Spleen (tissue), 11 donors: Measurements from ENCODE around the gene GOLGA3. TPM values are rescaled to one million over a fixed set of nuclear protein-coding genes. Genes with fewer than 3 reads are reported as not detected.

Experiments
- DNase-seq: peaks from one replicate; pipeline ENCODE4 v3.0.0-alpha.2; 2020
- H3K27ac ChIP-seq, 8 donors: fragments of 200-600 bp; sonication (generic) in 7 of 8; 1 replicate in 4 of 8; 2 replicates in 4 of 8; pipeline versions ENCODE4 v1.5.0 to v1.8.0; 2016 to 2021; ENCODE audit warnings: inconsistent platforms in 4 of 8, mild to moderate bottlenecking in 4 of 8, moderate library complexity in 1 of 8
- H3K27me3 ChIP-seq, 7 donors: fragments of 200-600 bp; sonication (generic) in 6 of 7; replicated peaks in 1 of 7; 1 replicate in 4 of 7; 2 replicates in 3 of 7; pipeline versions ENCODE4 v1.5.0 to v1.8.0; 2016 to 2021; ENCODE audit warnings: inconsistent platforms in 3 of 7, mild to moderate bottlenecking in 1 of 7
- H3K36me3 ChIP-seq, 6 donors: fragments of 200-600 bp; sonication (generic) in 5 of 6; 1 replicate in 4 of 6; 2 replicates in 2 of 6; pipeline versions ENCODE4 v1.5.0 to v1.8.0; 2016 to 2021; ENCODE audit warnings: inconsistent platforms in 2 of 6
- H3K4me1 ChIP-seq, 6 donors: fragments of 200-600 bp; sonication (generic) in 5 of 6; 1 replicate in 3 of 6; 2 replicates in 3 of 6; pipeline versions ENCODE4 v1.5.0 to v1.8.0; 2016 to 2021; ENCODE audit warnings: inconsistent platforms in 3 of 6
- H3K4me3 ChIP-seq, 8 donors: fragments of 200-600 bp; sonication (generic) in 7 of 8; 1 replicate in 4 of 8; 2 replicates in 4 of 8; pipeline versions ENCODE4 v1.5.0 to v1.8.0; 2016 to 2021; ENCODE audit warnings: inconsistent platforms in 4 of 8, mild to moderate bottlenecking in 4 of 8, moderate library complexity in 2 of 8
- H3K9me3 ChIP-seq, 8 donors: fragments of 200-600 bp; sonication (generic) in 7 of 8; 1 replicate in 4 of 8; 2 replicates in 4 of 8; pipeline versions ENCODE4 v1.5.0 to v1.8.0; 2016 to 2021; ENCODE audit warnings: inconsistent platforms in 4 of 8
- CTCF ChIP-seq, 11 experiments: fragments of 200-600 bp in 7 of 11; fragments of 450-650 bp in 4 of 11; sonication (generic) in 4 of 11; IDR thresholded peaks in 8 of 11; conservative IDR thresholded peaks in 3 of 11; 1 replicate in 7 of 11; 2 replicates in 4 of 11; pipeline versions ENCODE4 v1.4.0 to v1.8.0; 2016 to 2021; ENCODE audit warnings: antibody characterized with exemption in 11 of 11, inconsistent platforms in 4 of 11, mild to moderate bottlenecking in 1 of 11
- POLR2A ChIP-seq, 3 donors: fragments of 450-650 bp; IDR thresholded peaks; one replicate each; pipeline ENCODE4 v1.5.1; 2017; ENCODE audit warnings: antibody characterized with exemption in 3 of 3, mild to moderate bottlenecking in 1 of 3
- POLR2AphosphoS5 ChIP-seq, 3 donors: sonication (generic); formaldehyde crosslinking; IDR thresholded peaks; one replicate each; pipeline ENCODE4 v1.5.1; 2017; ENCODE audit warnings: antibody characterized with exemption in 3 of 3
- WGBS, 5 donors: extraction: QIAGEN DNeasy Blood & Tissue Kit in 3 of 5; methylation state at CpG; one replicate each; pipeline versions ENCODE4 v1.1.5 to v1.1.7; 2013 to 2018; 5-methylcytosine and 5-hydroxymethylcytosine counted together
- intact Hi-C: fragments of 100-400 bp; cut with DNase I; formaldehyde crosslinking; loops from one replicate; pipeline ENCODE4 v1.15.0; 2023; ENCODE audit warnings: low total_unique reads
- polyA plus RNA-seq, 3 donors: library from polyadenylated mRNA; stranded (reverse); fragments of 200-250 nt; gene quantifications; one replicate each; pipeline ENCODE4 v1.2.1, GENCODE V29; 2013
- total RNA-seq, 7 donors: library from RNA; depleted of rRNA in 3 of 7; stranded (reverse); fragments of >200 nt in 3 of 7; fragmentation: NEBNext Ultra II Directional in 4 of 7; extraction: Animal tissue kit (Norgen Biotek cat#: 25700) in 4 of 7; gene quantifications; one replicate each; pipeline versions ENCODE4 v1.1.0 to v1.2.1, GENCODE V29; 2016 to 2021
- donor health status: healthy with polysubstance abuse.
- donor health status: DM: no; HTN: no; CAD: no; lungs with moderate emphysema.
- donor health status: DM: no; HTN: no; CAD: no.
- donor health status: Bipolar disorder and iron deficiency.
- donor health status: healthy.
- donor health status: DM: no; HTN: no; CAD: no.
- donor health status: DM: yes; HTN: yes; CAD: no.

The GOLGA3 gene
- total and polyA plus RNA-seq, 10 donors = 6.8 to 80.9 (median 52.0) TPM

GRCh38 chr12:132747395-132747794, 81.3 kb downstream of the GOLGA3 start:
- Histone ChIP-seq H3K4me1 (no peaks in the 10 kb centered on the region), H3K36me3 (peaks cover 19 to 100% (median 97%) of the 10 kb centered on the region in 6 donors), H3K27ac (no peak overlapping the region), H3K27me3 (no peaks in the 10 kb centered on the region), H3K4me3 (no peak overlapping the region), H3K9me3 (no peaks in the 10 kb centered on the region)
- WGBS, 5 donors = 92 to 97% (median 95%) methylated on average over 11 of the region's 11 CpGs
- DNase-seq = no peak
- intact Hi-C loops = no loop called here
- TF ChIP-seq POLR2A (IDR thresholded peaks at IDR 0.05) = no peak
- no peak for TF ChIP-seq POLR2AphosphoS5 (IDR thresholded peaks at IDR 0.05)
- TF ChIP-seq CTCF (IDR thresholded peaks at IDR 0.05 in 8 of 11, conservative IDR thresholded peaks at IDR 0.05 in 3 of 11) = no peak

GRCh38 chr12:132746613-132747012, 82.1 kb downstream of the GOLGA3 start:
- no peak for DNase-seq
- peaks cover 16 to 100% (median 97%) of the 10 kb centered on the region in 6 donors for H3K36me3 ChIP-seq
- H3K27ac ChIP-seq = no peak overlapping the region
- H3K4me1 ChIP-seq = no peaks in the 10 kb centered on the region
- intact Hi-C loops = no loop called here
- 94 to 97% (median 95%) methylated on average over 3 of the region's 3 CpGs for WGBS, 5 donors
- TF ChIP-seq CTCF (IDR thresholded peaks at IDR 0.05 in 8 of 11, conservative IDR thresholded peaks at IDR 0.05 in 3 of 11) (no peak), POLR2AphosphoS5 (IDR thresholded peaks at IDR 0.05) (no peak), POLR2A (IDR thresholded peaks at IDR 0.05) (no peak)
- H3K9me3 ChIP-seq = no peaks in the 10 kb centered on the region
- H3K27me3 ChIP-seq = no peaks in the 10 kb centered on the region
- no peak overlapping the region for H3K4me3 ChIP-seq

GRCh38 chr12:132743831-132744230, 84.8 kb downstream of the GOLGA3 start:
- no peaks in the 10 kb centered on the region for H3K4me1 ChIP-seq
- TF ChIP-seq CTCF (IDR thresholded peaks at IDR 0.05 in 8 of 11, conservative IDR thresholded peaks at IDR 0.05 in 3 of 11) (no peak), POLR2AphosphoS5 (IDR thresholded peaks at IDR 0.05) (peak in 1 of 3 donors; percentile 39), POLR2A (IDR thresholded peaks at IDR 0.05) (no peak)
- H3K4me3 ChIP-seq = no peak overlapping the region
- H3K27me3 ChIP-seq = no peaks in the 10 kb centered on the region
- H3K9me3 ChIP-seq = no peaks in the 10 kb centered on the region
- no peak overlapping the region for H3K27ac ChIP-seq
- peaks cover 16 to 100% (median 99%) of the 10 kb centered on the region in 6 donors for H3K36me3 ChIP-seq
- WGBS, 5 donors = 87 to 93% (median 90%) methylated on average over 13 of the region's 13 CpGs
- intact Hi-C loops = no loop called here
- DNase-seq = no peak

GRCh38 chr12:132741620-132742019, 87.0 kb downstream of the GOLGA3 start:
- no peaks in the 10 kb centered on the region for H3K27me3 ChIP-seq
- intact Hi-C loops = no loop called here
- H3K27ac ChIP-seq = no peak overlapping the region
- no peak for TF ChIP-seq CTCF (IDR thresholded peaks at IDR 0.05 in 8 of 11, conservative IDR thresholded peaks at IDR 0.05 in 3 of 11)
- no peak for TF ChIP-seq POLR2AphosphoS5 (IDR thresholded peaks at IDR 0.05)
- TF ChIP-seq POLR2A (IDR thresholded peaks at IDR 0.05) = no peak
- WGBS, 5 donors = 71 to 75% (median 72%) methylated on average over 8 of the region's 8 CpGs
- H3K4me3 ChIP-seq = no peak overlapping the region
- H3K36me3 ChIP-seq = peaks cover 7 to 100% (median 97%) of the 10 kb centered on the region in 6 donors
- DNase-seq = no peak
- H3K4me1 ChIP-seq = no peaks in the 10 kb centered on the region
- H3K9me3 ChIP-seq = no peaks in the 10 kb centered on the region
